Activated gamma-delta T cell treated with anti-CD3 and anti-CD28 coated beads, Interleukin-2, amount 50 U/mL, for 16 hours (primary cell): ENCODE results near the gene PMPCB.
A peak's percentile ranks its signal among the peaks of the same experiment; 100 is the strongest.

Source experiments
- DNase-seq: peaks from one replicate; pipeline ENCODE4 v3.0.0-alpha.2; 2020; ENCODE audit warnings: low read depth

Gene PMPCB

DNA sequence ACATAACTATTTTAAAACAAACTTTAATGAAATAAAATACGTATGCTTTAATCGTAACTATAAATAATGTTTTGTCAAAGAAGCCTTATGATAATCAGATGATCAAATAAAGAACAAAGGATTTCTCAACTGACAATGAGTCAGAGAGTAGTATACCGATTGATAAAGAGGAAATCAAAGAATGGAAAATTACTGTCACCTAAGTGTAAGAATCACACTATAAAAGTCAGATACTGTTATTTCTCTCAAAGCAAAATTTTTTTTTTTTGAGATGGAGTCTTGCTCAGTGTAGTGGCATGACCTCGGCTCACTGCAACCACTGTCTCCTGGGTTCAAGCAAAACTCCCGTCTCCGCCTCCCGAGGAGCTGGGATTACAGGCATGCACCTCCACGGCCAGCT, 28.5 kb downstream of the PMPCB start:
- DNase-seq = no peak

DNA sequence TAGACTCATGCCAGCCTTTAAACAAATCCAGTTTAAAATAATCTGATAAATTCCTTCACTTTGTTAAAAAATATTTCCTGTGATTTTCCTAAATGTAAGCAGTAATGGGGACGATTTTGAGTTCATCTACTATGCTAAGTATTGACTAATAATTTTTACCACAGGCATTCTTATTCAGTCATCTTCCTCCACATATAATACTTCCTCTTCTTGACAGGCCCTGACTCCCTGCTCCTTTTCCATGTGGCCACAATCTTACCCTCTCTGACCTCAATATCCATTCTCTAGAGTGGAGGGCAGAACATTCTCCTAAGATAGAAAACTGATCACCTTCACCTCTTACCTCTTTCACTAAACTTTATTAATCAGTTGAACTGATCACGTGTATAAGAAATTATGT, 39.5 kb downstream of the PMPCB start:
- DNase-seq = no peak

DNA sequence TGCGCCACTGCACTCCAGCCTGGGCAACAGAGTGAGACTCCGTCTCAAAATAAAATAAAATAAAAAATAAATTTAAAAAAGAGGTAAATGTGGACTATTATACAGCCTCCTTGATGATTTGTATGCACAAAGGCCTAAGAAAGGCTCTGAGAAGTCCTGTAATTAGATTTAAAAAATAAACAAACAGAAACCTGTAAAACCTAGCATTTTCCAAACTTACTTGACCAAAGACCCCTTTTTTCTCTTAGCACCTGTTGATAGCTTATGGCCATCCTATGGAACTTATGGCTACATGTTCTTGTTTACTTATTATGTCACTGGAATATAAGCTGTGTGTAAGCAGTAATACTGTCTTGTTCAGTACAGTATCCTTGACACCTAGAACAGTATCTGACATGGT, 41.6 kb downstream of the PMPCB start:
- DNase-seq = no peak

DNA sequence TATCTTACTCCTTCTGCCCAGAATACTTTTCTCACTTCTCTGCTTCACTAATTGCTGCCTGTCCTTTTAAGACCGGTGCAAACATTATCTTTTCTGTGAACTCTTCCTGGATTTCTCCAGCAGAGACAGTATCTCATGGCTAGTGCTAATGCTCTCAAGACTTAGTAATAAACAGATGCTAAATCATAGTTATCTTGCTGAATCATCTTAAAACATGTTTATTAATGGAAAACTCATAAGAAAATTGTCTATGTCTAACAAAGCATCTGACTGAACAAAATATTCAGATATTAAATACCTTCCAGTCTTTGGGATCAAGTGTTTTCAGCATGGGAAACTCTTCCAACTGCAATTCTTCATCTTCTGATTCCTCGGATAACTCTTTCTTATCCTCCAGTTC, 44.2 kb downstream of the PMPCB start:
- no peak for DNase-seq

DNA sequence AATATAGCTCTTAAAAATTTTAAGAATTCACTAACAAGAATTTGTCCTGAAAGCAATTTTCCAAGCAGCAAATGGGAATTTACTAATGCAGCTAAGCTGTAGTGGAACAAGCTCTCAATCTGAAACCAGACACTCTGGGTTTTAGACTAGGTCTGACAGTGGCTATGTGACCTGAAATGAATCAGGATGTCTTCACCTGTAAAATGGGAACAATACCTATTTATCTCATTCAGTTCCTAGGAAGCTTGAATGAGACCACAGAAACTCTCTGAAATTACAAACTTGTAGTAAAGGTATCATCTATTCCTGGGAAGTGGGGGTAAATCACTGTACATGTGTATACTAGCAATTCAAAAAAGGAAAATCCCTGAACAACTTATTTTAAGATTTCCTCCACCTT, 46.1 kb downstream of the PMPCB start:
- no peak for DNase-seq

DNA sequence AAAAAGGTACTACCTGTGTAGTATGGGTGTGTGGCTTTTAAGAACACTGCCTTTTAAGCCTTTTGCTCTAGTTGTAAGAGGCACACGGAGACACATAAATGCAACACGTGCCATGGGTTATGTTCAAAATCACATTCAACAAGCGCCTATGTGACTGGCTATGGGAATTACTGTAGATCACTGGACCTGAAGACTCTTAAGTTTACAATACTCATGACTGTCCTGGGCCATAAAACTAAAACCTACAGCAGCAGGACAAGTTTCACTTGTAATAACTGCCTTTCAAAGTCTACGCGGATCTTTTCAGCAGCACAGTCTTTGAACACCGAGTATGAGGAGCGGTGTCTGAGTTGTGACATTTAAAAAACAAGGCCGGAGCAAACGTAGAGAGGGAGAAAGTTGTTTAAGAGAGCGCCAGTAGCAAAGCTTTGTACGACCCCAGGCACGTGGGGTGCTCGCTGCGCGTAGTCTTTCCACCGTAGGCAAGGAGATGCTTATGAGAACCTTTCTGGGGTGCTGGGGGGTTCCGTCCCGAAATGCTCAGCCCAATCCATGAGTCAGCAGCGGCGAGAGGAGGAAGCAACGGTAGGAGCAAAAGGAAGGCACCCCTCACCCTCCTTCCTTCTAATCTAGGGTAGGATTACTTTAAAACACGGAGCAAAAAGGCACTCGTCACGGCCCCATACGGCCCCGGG, 46.7 kb downstream of the PMPCB start:
- DNase-seq = peak; percentile 17

DNA sequence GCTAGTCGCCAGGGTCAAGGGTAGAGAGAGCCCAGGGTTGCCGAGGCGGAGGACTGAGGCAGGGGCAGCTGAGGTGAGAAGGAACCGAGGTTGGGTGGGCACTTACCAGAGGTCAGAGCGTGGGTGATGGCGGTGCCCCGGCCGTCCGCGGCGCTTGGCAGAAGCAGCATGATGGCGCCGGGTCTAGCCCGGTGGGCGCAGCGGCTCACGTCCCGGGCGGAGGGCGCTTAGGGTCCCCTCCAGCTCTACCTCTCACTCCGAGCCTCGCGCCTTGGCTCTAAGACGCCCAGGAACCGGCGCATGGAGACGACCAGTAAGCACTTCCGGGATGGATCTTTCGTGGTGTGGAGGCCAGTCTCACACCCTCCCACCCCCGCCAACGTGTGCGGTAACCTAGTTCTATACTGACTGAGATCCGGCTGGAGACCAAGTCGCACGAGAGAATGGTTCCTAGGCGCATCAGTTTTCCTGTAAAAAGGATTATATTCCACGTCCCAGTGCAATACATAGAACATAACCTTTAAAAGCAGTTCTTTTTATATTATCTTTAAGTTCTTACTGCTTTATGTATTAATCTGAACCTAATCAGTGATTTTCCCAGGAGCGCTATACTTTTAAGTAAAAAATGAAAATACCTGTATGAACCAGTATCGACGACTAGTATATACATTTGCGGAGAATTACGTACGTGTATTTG, 47.4 kb downstream of the PMPCB start, which contains the start of gene DNAJC2:
Gene DNAJC2, minus strand, starts transcription at position 315 of the 697 bp plus-strand sequence. Its CDS starts 145 bp downstream, at position 170.
- DNase-seq = peak; percentile 82

DNA sequence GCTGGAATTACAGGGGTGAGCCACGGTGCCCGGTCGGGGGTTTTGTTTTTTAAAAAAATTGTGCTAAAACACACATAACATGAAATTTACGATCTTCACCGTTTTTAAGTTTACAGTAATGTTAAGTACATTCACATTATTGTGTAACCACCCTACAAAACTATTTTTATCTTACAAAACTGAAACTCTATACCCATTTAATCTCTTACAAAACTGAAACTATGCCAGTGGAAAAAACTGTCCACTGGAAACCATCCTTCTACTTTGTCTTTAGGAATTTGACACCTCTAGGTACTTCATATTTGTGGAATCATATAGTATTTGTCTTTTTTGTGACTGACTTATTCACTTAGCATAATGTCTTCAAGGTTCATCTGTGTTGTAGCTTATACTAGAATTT, 49.2 kb downstream of the PMPCB start:
- DNase-seq = no peak

DNA sequence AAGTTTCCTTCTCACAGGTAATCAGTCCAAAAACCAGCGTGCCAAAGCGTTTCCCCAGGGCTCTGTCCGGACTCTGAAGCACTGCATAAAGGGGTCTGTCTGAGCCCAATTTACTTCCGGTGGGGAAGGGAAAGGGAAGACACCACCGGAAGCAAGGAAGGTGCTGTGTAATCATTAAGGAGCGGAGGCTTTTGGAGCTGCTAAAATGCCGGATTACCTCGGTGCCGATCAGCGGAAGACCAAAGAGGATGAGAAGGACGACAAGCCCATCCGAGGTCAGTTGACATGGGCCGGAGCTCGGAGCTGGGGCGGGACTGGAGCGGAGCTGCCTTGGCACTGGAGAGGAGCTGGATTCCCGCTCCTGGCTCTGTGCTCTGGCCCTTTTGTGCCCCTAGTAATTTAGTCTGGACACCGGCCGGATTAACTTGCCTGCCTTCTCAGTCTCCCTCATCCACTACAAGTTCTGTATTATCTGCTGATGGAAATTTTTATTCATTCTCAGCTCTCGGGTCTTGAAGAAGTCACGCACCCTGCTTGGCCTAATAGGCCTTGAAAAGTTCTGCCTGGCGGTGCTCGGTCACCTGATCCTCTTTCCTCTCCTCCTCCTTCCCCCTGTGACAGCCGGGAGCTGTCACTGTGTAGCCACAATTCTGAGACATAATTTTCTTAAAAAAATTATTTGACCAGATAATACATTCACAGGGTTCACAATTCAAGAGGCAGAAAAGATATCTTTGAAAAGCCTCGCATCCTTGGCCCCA, 50.5 kb downstream of the PMPCB start, which contains the start of gene PSMC2:
Gene PSMC2, plus strand, starts transcription at position 137 of the 761 bp plus-strand sequence. Its CDS starts 69 bp downstream, at position 206.
- peak; percentile 77 for DNase-seq

DNA sequence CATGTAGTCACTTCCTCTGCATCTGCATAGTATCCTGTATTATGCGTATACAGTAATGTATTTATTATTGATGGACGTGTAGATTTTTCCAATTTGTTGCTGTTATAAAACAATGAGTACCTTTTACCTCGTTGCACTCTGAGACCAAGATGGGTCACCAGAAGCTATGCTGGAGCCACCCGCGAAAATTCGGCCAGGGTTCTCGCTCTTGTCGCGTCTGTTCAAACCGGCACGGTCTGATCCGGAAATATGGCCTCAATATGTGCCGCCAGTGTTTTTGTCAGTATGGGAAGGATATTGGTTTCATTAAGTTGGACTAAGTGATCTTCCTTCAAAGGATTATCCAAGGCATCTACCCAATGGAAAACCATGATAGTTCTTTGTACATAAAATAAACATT, 51.2 kb downstream of the PMPCB start:
- DNase-seq = no peak

DNA sequence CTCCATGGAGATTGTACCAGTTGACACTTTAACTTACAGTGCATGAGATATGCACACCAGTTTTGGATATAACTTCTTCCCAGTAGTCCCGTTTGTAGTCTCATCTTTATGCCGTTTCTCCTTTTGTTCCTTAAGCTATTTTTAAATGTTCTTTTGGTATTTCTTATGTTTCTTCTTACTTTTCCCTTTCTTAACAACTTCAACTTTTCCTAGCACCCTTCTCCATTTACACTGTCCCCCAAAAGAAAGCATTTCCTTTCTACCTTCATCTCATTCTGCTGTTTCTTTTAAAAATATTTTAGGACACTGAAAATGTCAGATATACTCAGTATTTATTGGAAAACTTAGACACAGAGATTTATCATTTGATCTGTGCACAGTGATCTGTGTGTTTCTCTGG, 51.7 kb downstream of the PMPCB start:
- DNase-seq = no peak

DNA sequence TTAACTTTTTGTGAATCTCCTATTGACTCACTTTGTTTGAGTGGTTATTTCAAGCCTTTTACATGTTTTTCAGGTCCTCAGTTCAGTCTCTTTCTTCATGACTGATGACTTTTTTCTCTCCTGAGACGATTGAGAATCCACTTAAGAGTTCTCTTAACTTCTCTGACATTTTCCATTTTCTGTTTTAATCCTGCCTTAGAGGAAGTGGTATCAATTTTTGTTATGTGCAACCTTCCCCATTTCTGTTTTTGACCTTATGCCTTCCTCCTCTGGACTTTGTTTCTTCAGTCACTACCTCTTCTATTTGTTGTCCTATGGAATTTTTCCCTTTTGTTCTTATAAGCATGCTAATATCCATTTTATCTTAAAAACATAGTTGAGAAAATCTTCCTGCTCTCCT, 52.6 kb downstream of the PMPCB start:
- no peak for DNase-seq
